HG03064 (cell line): ENCODE data around the gene VDAC1.

Experiments
- ATAC-seq: cut with Tn5 transposase; IDR thresholded peaks from one replicate; pipeline ENCODE4 v1.9.1; 2021; ENCODE audit warnings: low read depth; ENCODE audit not compliant: unreplicated experiment

Gene VDAC1

GRCh38 chr5:134025786-134026185, 21.0 kb upstream of the VDAC1 start:
- no peak for ATAC-seq

- no peak for ATAC-seq
Measured at GRCh38 chr5:134024811-134025210, 20.0 kb upstream of the VDAC1 start.

GRCh38 chr5:134022333-134022732, 17.6 kb upstream of the VDAC1 start:
- ATAC-seq = no peak

- ATAC-seq = no peak
Measured at GRCh38 chr5:134020188-134020587, 15.4 kb upstream of the VDAC1 start.

GRCh38 chr5:134019636-134020035, 14.9 kb upstream of the VDAC1 start:
- no peak for ATAC-seq

- ATAC-seq = no peak
Measured at GRCh38 chr5:134018986-134019316, 14.2 kb upstream of the VDAC1 start.

- ATAC-seq = no peak
Measured at GRCh38 chr5:134018154-134018985, 13.6 kb upstream of the VDAC1 start.

- no peak for ATAC-seq
Measured at GRCh38 chr5:134008266-134008749, 3.5 kb upstream of the VDAC1 start.

GRCh38 chr5:134007581-134008265, 2.9 kb upstream of the VDAC1 start:
- no peak for ATAC-seq

GRCh38 chr5:134006115-134006514, 1.3 kb upstream of the VDAC1 start:
- ATAC-seq = no peak

- ATAC-seq = no peak
Measured at GRCh38 chr5:134005417-134006061, 764 bp upstream of the VDAC1 start.

- ATAC-seq = peak; percentile 35
Measured at GRCh38 chr5:134003817-134004625, 754 bp downstream of the VDAC1 start.

- ATAC-seq = no peak
Measured at GRCh38 chr5:134003064-134003816, 1.5 kb downstream of the VDAC1 start.

- ATAC-seq = no peak
Measured at GRCh38 chr5:134001938-134002731, 2.6 kb downstream of the VDAC1 start.

- ATAC-seq = no peak
Measured at GRCh38 chr5:134000696-134001453, 3.9 kb downstream of the VDAC1 start.

GRCh38 chr5:134000091-134000511, 4.7 kb downstream of the VDAC1 start:
- ATAC-seq = no peak

- ATAC-seq = no peak
Measured at GRCh38 chr5:133998807-133999206, 6.0 kb downstream of the VDAC1 start.

- ATAC-seq = no peak
Measured at GRCh38 chr5:133998042-133998441, 6.7 kb downstream of the VDAC1 start.
